ENCODE data around the gene CLEC16A. TPM values are rescaled to one million over a fixed set of nuclear protein-coding genes. Genes with fewer than 3 reads are reported as not detected.

The CLEC16A gene
- total and polyA plus RNA-seq, 9 of the 15 experiments (the other 6 are each of a cell fraction or from before 2014, with no cell fraction given) = 1.00 to 22.3 (median 10.0) TPM

GRCh38 chr16:11101695-11102522, 157.5 kb downstream of the CLEC16A start (continued):
- TF ChIP-seq AFF4 (CRISPR knock-in tag; IDR thresholded peaks at IDR 0.05) (0 out of 2 replicates have a peak, but pooled peaks have one; percentile 67), CXXC5 (CRISPR knock-in tag; IDR thresholded peaks at IDR 0.05) (peak; percentile 94), ZBTB9 (CRISPR knock-in tag; IDR thresholded peaks at IDR 0.05) (peak; percentile 51; the same call in 1 of the 2 replicates), PYGO2 (tag; IDR thresholded peaks at IDR 0.05) (peak; percentile 86), ZNF644 (tag; IDR thresholded peaks at IDR 0.05; ENCODE audit: low read depth) (peak; percentile 95), CC2D1A (IDR thresholded peaks at IDR 0.05) (peak; percentile 43; the same call in 1 of the 2 replicates), FOSL1 (tag; conservative IDR thresholded peaks at IDR 0.05) (peak; percentile 89), NUFIP1 (IDR thresholded peaks at IDR 0.05; ENCODE audit: partially characterized antibody) (no peak), BACH1 (tag; IDR thresholded peaks at IDR 0.05) (peak; percentile 19; the same call in 1 of the 2 replicates), RNF219 (CRISPR knock-in tag; IDR thresholded peaks at IDR 0.05) (no peak), HNRNPH1 (optimal IDR thresholded peaks at IDR 0.05; ENCODE audit: low read depth, low read length) (no peak)

Data from K562 (cell line).